ENCODE measurements around the gene GLTP.

The GLTP gene

DNA sequence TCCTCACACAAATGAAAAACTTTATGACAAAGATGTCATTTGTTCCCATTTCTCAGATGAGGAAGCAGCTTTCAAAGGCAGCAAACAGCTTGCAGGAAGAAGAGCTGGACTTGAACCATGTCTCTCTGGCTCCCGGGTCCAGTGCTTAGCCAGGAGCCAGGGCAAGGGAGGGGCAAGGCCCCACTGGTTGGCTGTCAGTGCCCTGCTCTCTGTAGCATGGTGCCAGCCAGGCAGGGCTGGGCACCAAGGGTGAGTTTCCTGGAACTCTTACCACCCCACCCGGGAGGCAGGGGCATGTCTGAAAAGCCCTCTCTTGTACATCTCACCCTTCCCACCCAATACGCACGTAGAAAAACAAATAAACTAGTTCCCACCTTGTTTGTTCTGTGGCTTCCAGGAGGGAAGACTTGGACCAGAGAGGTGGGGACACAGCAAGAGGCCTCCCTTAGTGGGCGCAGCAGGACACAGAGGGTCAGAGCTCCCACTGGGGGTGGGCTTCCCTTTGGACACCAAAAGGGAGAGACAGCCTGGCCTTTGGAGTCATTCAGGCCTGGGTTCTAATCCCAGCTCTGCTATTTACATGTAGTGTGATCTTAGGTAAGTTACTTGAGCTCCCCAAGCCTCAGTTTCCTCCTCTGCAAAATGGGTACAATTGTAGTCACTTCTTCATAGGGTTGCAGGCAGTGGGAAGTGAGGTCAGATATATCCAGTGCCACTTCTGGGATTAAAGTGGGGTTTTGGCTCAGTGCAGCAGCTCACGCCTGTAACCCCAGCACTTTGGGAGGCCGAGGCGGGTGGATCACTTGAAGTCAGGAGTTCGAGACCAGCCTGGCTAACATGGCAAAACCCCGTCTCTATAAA, 64.4 kb downstream of the GLTP start:
- H3K4me1 Mint-ChIP-seq: no peaks in the 10 kb centered on the region
- no peaks in the 10 kb centered on the region for H3K9me3 Mint-ChIP-seq
- H3K4me3 Mint-ChIP-seq: no peak overlapping the region
- H3K27ac Mint-ChIP-seq: no peak overlapping the region
- DNase-seq (ENCODE audit: low spot score in 2 of 2) (no peak), ATAC-seq (no peak)
- no peaks in the 10 kb centered on the region for H3K36me3 Mint-ChIP-seq

- no peak for DNase-seq (ENCODE audit: low spot score in 2 of 2)
- H3K4me3 Mint-ChIP-seq: no peak overlapping the region
- H3K27ac Mint-ChIP-seq: no peak overlapping the region
- H3K36me3 Mint-ChIP-seq: no peaks in the 10 kb centered on the region
- no peaks in the 10 kb centered on the region for H3K9me3 Mint-ChIP-seq
- H3K4me1 Mint-ChIP-seq: no peaks in the 10 kb centered on the region
- no peak for ATAC-seq
Measured at GRCh38 chr12:109815225-109815624, 65.1 kb downstream of the GLTP start.

DNA sequence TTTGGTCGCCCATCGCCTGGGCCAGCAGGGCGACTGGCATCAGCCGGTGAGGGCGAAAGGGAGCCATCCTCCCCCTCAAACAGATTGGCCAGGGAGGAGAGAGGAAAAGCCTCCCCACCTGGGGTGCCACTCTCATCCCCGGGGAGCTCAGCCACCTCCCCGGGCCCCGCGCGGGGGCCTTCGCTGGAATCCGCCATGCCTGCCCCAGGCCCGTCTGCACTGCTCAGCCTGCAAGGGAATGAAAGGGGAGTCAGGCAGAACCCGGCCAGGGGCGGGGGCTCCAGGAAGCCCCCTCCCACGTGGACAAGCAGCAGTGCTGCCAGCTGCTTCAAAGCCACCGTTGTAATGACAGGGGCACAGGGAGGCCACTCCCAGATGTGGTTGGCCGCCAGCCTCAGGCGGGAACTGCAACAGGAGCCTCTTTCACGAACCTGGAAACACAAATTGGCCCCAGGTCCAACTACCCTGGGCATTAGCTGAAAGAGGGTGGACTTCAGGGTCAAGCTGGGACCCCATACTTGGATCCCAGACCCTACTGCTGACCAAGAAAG, 65.7 kb downstream of the GLTP start:
- H3K9me3 Mint-ChIP-seq: no peaks in the 10 kb centered on the region
- DNase-seq (ENCODE audit: low spot score in 2 of 2): no peak

DNA sequence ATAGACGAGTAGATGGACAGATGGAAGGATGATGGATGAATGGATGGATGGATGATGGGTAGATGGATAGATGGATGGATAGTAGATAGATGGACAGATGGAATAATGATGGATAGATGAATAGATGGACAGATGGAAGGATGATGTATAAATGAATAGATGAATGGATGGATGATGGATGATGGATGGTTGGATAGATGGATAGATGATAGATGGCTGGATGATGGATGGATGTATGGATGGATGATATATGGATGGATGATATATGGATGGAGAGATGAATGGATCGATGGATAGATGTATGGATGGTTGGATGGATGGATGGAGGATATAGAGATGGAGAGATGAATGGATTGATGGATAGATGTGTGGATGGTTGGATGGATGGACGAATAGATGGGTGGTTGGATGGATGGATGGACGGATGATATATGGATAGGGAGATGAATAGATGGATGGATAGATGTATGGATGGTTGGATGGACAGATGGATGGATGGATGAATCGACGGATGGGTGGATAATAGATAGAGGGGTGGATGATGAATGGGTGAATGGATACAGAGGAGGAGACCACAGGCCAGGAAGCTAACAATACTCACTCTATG, 66.4 kb downstream of the GLTP start:
- no peak overlapping the region for H3K27ac Mint-ChIP-seq
- H3K9me3 Mint-ChIP-seq: no peaks in the 10 kb centered on the region
- H3K4me1 Mint-ChIP-seq: no peaks in the 10 kb centered on the region
- no peaks in the 10 kb centered on the region for H3K36me3 Mint-ChIP-seq
- H3K4me3 Mint-ChIP-seq: no peak overlapping the region
- ATAC-seq: no peak
- DNase-seq (ENCODE audit: low spot score in 2 of 2): no peak

More for the DNA sequence above, 65.7 kb downstream of the GLTP start:
- Mint-ChIP-seq H3K4me3 (no peak overlapping the region), H3K4me1 (no peaks in the 10 kb centered on the region), H3K36me3 (no peaks in the 10 kb centered on the region), H3K27ac (no peak overlapping the region)
- no peak for ATAC-seq

- H3K4me1 Mint-ChIP-seq: no peaks in the 10 kb centered on the region
- no peak for ATAC-seq
- H3K4me3 Mint-ChIP-seq: no peak overlapping the region
- no peak overlapping the region for H3K27ac Mint-ChIP-seq
- no peaks in the 10 kb centered on the region for H3K36me3 Mint-ChIP-seq
- no peaks in the 10 kb centered on the region for H3K9me3 Mint-ChIP-seq
- no peak for DNase-seq (ENCODE audit: low spot score in 2 of 2)
Measured at GRCh38 chr12:109811624-109811995, 68.7 kb downstream of the GLTP start.

DNA sequence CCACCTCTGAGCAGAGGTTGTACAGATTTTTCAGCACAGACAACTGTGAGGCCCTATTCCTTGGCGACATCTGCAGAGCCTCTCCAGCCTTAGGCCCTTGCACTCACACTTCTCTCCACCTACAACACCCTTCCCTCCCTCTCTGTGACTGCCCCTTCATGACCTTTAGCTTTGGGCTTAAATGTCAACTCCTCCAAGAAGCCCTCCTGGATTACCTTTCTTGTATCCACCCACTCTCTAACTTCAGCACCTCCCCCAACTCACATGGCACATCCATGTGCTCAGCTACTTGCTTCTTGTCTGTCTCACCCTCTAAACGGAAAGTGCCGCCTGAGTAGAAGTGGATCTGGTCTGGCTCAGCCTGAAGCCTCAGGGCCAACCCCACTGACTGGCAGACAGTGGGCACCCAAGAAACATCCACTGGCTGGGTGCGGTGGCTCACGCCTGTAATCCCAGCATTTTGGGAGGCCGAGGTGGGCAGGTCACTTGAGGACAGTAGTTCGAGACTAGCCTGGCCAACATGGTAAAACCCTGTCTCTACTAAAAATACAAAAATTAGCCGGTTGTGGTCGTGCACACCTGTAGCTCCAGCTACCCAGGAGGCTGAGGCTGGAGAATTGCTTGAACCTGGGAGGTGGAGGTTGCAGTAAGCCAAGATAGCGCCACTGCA, 69.3 kb downstream of the GLTP start:
- ATAC-seq (no peak), DNase-seq (ENCODE audit: low spot score in 2 of 2) (no peak)
- no peak overlapping the region for H3K27ac Mint-ChIP-seq
- H3K4me1 Mint-ChIP-seq: no peaks in the 10 kb centered on the region
- H3K4me3 Mint-ChIP-seq: no peak overlapping the region
- H3K9me3 Mint-ChIP-seq: no peaks in the 10 kb centered on the region
- no peaks in the 10 kb centered on the region for H3K36me3 Mint-ChIP-seq

DNA sequence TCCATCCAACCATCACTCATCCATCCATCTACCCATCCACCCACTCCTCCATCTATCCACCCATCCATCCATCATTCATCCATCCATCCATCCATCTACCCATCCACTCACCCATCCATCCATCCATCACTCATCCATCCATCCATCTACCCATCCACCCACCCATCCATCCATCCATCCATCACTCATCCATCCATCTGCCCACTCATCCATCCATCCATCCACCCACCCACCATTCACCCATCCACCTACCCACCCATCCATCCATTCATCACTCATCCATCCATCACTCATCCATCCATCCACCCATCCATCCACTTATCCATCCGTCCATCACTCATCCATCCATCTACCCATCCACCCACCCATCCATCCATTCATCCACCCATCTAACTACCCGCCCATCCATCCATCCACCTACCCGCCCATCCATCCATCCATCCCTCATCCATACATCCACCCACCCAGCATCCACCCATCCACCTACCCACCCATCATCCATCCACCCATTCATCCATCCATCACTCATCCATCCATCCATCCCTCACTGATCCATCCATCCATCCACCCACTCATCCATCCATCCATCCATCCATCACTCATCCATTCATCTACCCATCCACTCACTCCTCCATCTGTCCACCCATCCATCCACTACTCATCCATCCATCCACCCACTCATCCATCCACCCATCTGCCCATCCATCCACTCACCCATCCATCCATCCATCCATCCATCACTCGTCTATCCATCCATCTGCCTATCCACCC, 71.3 kb downstream of the GLTP start:
- Mint-ChIP-seq H3K4me1 (peaks cover 10% of the 10 kb centered on the region), H3K36me3 (no peaks in the 10 kb centered on the region), H3K27ac (no peak overlapping the region), H3K9me3 (no peaks in the 10 kb centered on the region), H3K4me3 (no peak overlapping the region)
- ATAC-seq (no peak), DNase-seq (ENCODE audit: low spot score in 2 of 2) (no peak)

GRCh38 chr12:109807954-109808643, 72.2 kb downstream of the GLTP start:
- Mint-ChIP-seq H3K4me3 (no peak overlapping the region), H3K4me1 (peaks cover 10% of the 10 kb centered on the region), H3K27ac (no peak overlapping the region), H3K36me3 (no peaks in the 10 kb centered on the region), H3K9me3 (no peaks in the 10 kb centered on the region)
- no peak for ATAC-seq
- DNase-seq (ENCODE audit: low spot score in 2 of 2): no peak

DNA sequence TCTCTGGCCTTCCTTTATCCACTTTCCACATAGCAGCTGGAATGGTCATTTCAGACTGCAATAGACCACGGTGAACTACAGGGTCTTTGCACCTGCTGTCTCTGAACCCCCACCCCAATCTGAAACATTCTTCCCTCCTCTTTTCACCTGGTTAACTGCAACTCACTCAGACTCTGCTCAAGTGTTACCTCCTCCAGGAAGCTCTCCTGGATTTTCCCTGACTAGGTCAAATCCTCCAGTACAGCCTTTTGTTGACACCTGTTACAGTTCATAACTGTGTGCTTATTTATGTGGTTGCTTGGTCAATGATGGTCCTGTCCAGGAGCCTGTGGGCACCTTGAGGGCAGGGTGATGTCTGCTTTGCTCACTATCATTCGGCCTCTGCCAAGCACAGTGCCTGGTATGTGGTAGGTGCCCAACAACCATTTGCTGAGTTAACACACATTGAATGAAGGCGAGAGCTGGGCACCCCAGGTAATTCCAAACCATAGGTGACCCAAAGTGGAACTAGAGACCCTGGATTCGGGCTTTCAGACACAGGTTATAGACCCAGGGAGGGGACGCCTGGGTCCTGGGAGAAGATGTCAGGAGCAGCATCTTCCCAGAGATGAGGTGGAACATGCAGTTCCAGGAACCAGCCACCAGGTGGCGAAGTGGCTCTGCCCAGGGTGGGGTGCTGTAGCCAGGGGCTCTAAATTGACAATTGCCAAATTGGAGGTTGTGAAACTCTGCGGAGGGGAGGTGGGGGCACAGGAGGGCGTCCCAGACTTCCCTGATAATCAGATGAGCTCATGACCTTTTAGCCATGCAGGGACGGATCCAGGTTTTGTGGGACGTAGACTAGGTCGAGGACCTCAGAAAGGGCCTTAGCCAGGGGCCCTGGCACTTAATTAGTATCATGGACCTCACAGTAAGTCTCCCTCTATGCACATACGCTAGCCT, 75.2 kb downstream of the GLTP start:
- H3K36me3 Mint-ChIP-seq: no peaks in the 10 kb centered on the region
- ATAC-seq (peak; percentile 77), DNase-seq (ENCODE audit: low spot score in 2 of 2) (peak; percentile 58 to 83)
- H3K4me1 Mint-ChIP-seq: peaks cover 10% of the 10 kb centered on the region
- no peak overlapping the region for H3K27ac Mint-ChIP-seq
- H3K9me3 Mint-ChIP-seq: no peaks in the 10 kb centered on the region
- H3K4me3 Mint-ChIP-seq: no peak overlapping the region

- ATAC-seq (no peak), DNase-seq (ENCODE audit: low spot score in 2 of 2) (no peak)
- Mint-ChIP-seq H3K4me1 (peaks cover 10% of the 10 kb centered on the region), H3K9me3 (no peaks in the 10 kb centered on the region), H3K4me3 (no peak overlapping the region), H3K27ac (no peak overlapping the region), H3K36me3 (no peaks in the 10 kb centered on the region)
Measured at GRCh38 chr12:109803678-109804077, 76.7 kb downstream of the GLTP start.

- H3K9me3 Mint-ChIP-seq: no peaks in the 10 kb centered on the region
- H3K4me1 Mint-ChIP-seq: peaks cover 10% of the 10 kb centered on the region
- no peak overlapping the region for H3K4me3 Mint-ChIP-seq
- no peak overlapping the region for H3K27ac Mint-ChIP-seq
- ATAC-seq (no peak), DNase-seq (ENCODE audit: low spot score in 2 of 2) (no peak)
- H3K36me3 Mint-ChIP-seq: no peaks in the 10 kb centered on the region
Measured at GRCh38 chr12:109802828-109803227, 77.5 kb downstream of the GLTP start.

Measured in stimulated activated effector memory CD8-positive, alpha-beta T cell treated with anti-CD3 and anti-CD28 coated beads, Interleukin-12 subunit alpha, Interleukin-12 subunit beta, amount 100 ng/mL, for 72 hours (primary cell).